HepG2 (cell line): ENCODE data around the gene CHCHD1. TPM values are rescaled to one million over a fixed set of nuclear protein-coding genes. Genes with fewer than 3 reads are reported as not detected.

Experiments used
- CBX2 ChIP-seq, 2 experiments: fragments of 200-600 bp in 1 of 2; sonication (generic); formaldehyde crosslinking in 1 of 2; IDR thresholded peaks; 2 replicates each; pipeline versions ENCODE4 v1.7.0 to v1.8.1; 2018 to 2022; ENCODE audit warnings: low read depth in 2 of 2, low read length in 1 of 2, mild to moderate bottlenecking in 1 of 2, missing genetic modification reagents in 1 of 2
- CCDC6 ChIP-seq: sonication (generic); formaldehyde crosslinking; IDR thresholded peaks from 2 replicates; pipeline ENCODE4 v1.8.1; 2022; ENCODE audit warnings: mild to moderate bottlenecking, missing genetic modification reagents, moderate library complexity
- FOXP1 ChIP-seq, 2 experiments: fragments of 450-650 bp in 1 of 2; IDR thresholded peaks; 2 replicates each; pipeline ENCODE4 v1.6.1; 2017 to 2018; ENCODE audit warnings: antibody characterized with exemption in 1 of 2
- ISX ChIP-seq: sonication (generic); formaldehyde crosslinking; conservative IDR thresholded peaks from 2 replicates; pipeline ENCODE4 v1.5.0; 2020; ENCODE audit warnings: missing genetic modification reagents
- MNT ChIP-seq: fragments of 450-650 bp; IDR thresholded peaks from 2 replicates; pipeline ENCODE4 v1.6.1; 2016
- NCOR1 ChIP-seq: fragments of 200-600 bp; sonication (generic); IDR thresholded peaks from 2 replicates; pipeline ENCODE4 v1.7.0; 2017; ENCODE audit warnings: antibody characterized with exemption, low read length, borderline replicate concordance
- NR0B2 ChIP-seq: sonication (generic); formaldehyde crosslinking; IDR thresholded peaks from 2 replicates; pipeline ENCODE4 v1.4.0; 2020; ENCODE audit warnings: mild to moderate bottlenecking, missing genetic modification reagents
- PHF20 ChIP-seq: sonication (generic); formaldehyde crosslinking; IDR thresholded peaks from 2 replicates; pipeline ENCODE4 v1.5.0; 2020; ENCODE audit warnings: mild to moderate bottlenecking, missing genetic modification reagents
- RAD21 ChIP-seq: fragments of 450-650 bp; formaldehyde crosslinking; IDR thresholded peaks from 2 replicates; pipeline ENCODE4 v1.5.0; 2020; ENCODE audit warnings: mild to moderate bottlenecking
- SALL1 ChIP-seq: sonication (generic); formaldehyde crosslinking; IDR thresholded peaks from 2 replicates; pipeline ENCODE4 v1.8.0; 2022; ENCODE audit warnings: mild to moderate bottlenecking, missing genetic modification reagents
- SATB2 ChIP-seq: sonication (generic); formaldehyde crosslinking; IDR thresholded peaks from 2 replicates; pipeline ENCODE4 v1.5.0; 2020; ENCODE audit warnings: missing genetic modification reagents
- SNAPC4 ChIP-seq: sonication (generic); formaldehyde crosslinking; IDR thresholded peaks from 2 replicates; pipeline ENCODE4 v1.4.0; 2020; ENCODE audit warnings: mild to moderate bottlenecking, missing genetic modification reagents
- ZBTB3 ChIP-seq: sonication (generic); formaldehyde crosslinking; IDR thresholded peaks from 2 replicates; pipeline ENCODE4 v1.4.0; 2020; ENCODE audit warnings: low read depth, mild to moderate bottlenecking, moderate library complexity, missing genetic modification reagents, borderline replicate concordance
- ZFP37 ChIP-seq: sonication (generic); formaldehyde crosslinking; IDR thresholded peaks from 2 replicates; pipeline ENCODE4 v1.4.0; 2020; ENCODE audit warnings: missing genetic modification reagents, borderline replicate concordance
- ZFYVE20 ChIP-seq: sonication (generic); formaldehyde crosslinking; IDR thresholded peaks from 2 replicates; pipeline ENCODE4 v1.8.0; 2023; ENCODE audit warnings: low read depth, mild to moderate bottlenecking, moderate library complexity, missing genetic modification reagents, borderline replicate concordance
- ZGPAT ChIP-seq: IDR thresholded peaks from 2 replicates; pipeline ENCODE4 v1.6.1; 2016; ENCODE audit warnings: mild to moderate bottlenecking
- ZNF276 ChIP-seq: sonication (generic); formaldehyde crosslinking; IDR thresholded peaks from 2 replicates; pipeline ENCODE4 v1.4.0; 2020; ENCODE audit warnings: mild to moderate bottlenecking, low read depth, missing genetic modification reagents
- ZNF432 ChIP-seq: sonication (generic); formaldehyde crosslinking; IDR thresholded peaks from 2 replicates; pipeline ENCODE4 v1.5.0; 2020; ENCODE audit warnings: missing genetic modification reagents, mild to moderate bottlenecking, borderline replicate concordance
- ZNF780A ChIP-seq: sonication (generic); formaldehyde crosslinking; IDR thresholded peaks from 2 replicates; pipeline ENCODE4 v1.8.0; 2022; ENCODE audit warnings: mild to moderate bottlenecking, missing genetic modification reagents, moderate library complexity
- polyA plus RNA-seq, 8 experiments: library from polyadenylated mRNA; depleted of rRNA in 3 of 8; stranded (reverse) in 7 of 8; unstranded in 1 of 8; fragments of >200 nt; fragmentation: Illumina TruSeq in 4 of 8; extraction: Trizol in 4 of 8; gene quantifications; 2 replicates each; pipeline versions ENCODE4 v1.2.1 to v1.2.3, GENCODE V29; 2011 to 2016; ENCODE audit warnings: low read depth in 4 of 8, missing spikeins in 1 of 8, mixed read lengths in 1 of 8; ENCODE audit not compliant: insufficient read depth in 1 of 8
- total RNA-seq, 5 experiments: library from RNA; depleted of rRNA; stranded (reverse); fragments of >200 nt; fragmentation: Illumina TruSeq; extraction: Trizol; gene quantifications; 2 replicates each; pipeline ENCODE4 v1.2.3, GENCODE V29; 2016; ENCODE audit warnings: low read depth in 1 of 5

Gene CHCHD1
- total and polyA plus RNA-seq, 2 of the 13 experiments (the other 11 are each of a cell fraction or from before 2014, with no cell fraction given), result 36.9 to 71.2 TPM

- TF ChIP-seq SNAPC4 (CRISPR knock-in tag), result peak; percentile 91
- 0 out of 2 replicates have a peak, but pooled peaks have one; percentile 20 for TF ChIP-seq ZGPAT (CRISPR knock-in tag)
- no peak for TF ChIP-seq CBX2 (IDR thresholded peaks at IDR 0.05; ENCODE audit: low read depth, low read length)
- no peak for TF ChIP-seq CBX2 (CRISPR knock-in tag; IDR thresholded peaks at IDR 0.05; ENCODE audit: low read depth)
- TF ChIP-seq ZFP37 (CRISPR knock-in tag), result no peak
- TF ChIP-seq NR0B2 (CRISPR knock-in tag), result peak; percentile 31; the same call in 1 of the 2 replicates
- TF ChIP-seq NCOR1, result peak; percentile 73; the same call in 1 of the 2 replicates
- TF ChIP-seq SATB2 (CRISPR knock-in tag), result no peak
- TF ChIP-seq MNT, result peak; percentile 50
- TF ChIP-seq CCDC6, result no peak
- TF ChIP-seq ZNF432 (CRISPR knock-in tag), result no peak
- no peak for TF ChIP-seq ZBTB3 (CRISPR knock-in tag)
- no peak for TF ChIP-seq RAD21 (CRISPR knock-in tag)
- TF ChIP-seq ZNF276 (CRISPR knock-in tag), result no peak
- TF ChIP-seq PHF20 (CRISPR knock-in tag), result peak; percentile 77
- TF ChIP-seq ZFYVE20, result no peak
- TF ChIP-seq FOXP1 (IDR thresholded peaks at IDR 0.05), result no peak
- TF ChIP-seq FOXP1 (CRISPR knock-in tag; IDR thresholded peaks at IDR 0.05), result peak; percentile 17; the same call in 1 of the 2 replicates
- no peak for TF ChIP-seq ISX (CRISPR knock-in tag)
- TF ChIP-seq SALL1, result peak; percentile 62; the same call in 1 of the 2 replicates
- no peak for TF ChIP-seq ZNF780A (CRISPR knock-in tag)
Observed at GRCh38 chr10:73785211-73785720, 3.4 kb downstream of the CHCHD1 start, which contains the start of gene ZSWIM8 (continued).
